Upper lobe of left lung (tissue), 6 donors: ENCODE results near the gene THBS1. TPM values are rescaled to one million over a fixed set of nuclear protein-coding genes. Genes with fewer than 3 reads are reported as not detected.
A peak's percentile ranks its signal among the peaks of the same experiment; 100 is the strongest.

ENCODE experiments used
- ATAC-seq, 2 donors: fragments of 200-7000 bp; cut with Tn5 transposase; one replicate each; pipeline ENCODE4 v1.9.1; 2022; ENCODE audit warnings: mild to moderate bottlenecking in 2 of 2, moderate library complexity in 2 of 2; ENCODE audit not compliant: low FRiP score in 2 of 2
- DNase-seq, 2 donors: peaks; one replicate each; pipeline ENCODE4 v3.0.0-alpha.2; 2019 to 2020
- H3K27ac ChIP-seq, 4 donors: fragments of 200-600 bp; sonication (generic); one replicate each; pipeline ENCODE4 v1.5.1; 2016 to 2019
- H3K27me3 ChIP-seq, 4 donors: fragments of 200-600 bp; sonication (generic); one replicate each; pipeline ENCODE4 v1.5.1; 2017 to 2019
- H3K36me3 ChIP-seq, 4 donors: fragments of 200-600 bp; sonication (generic); one replicate each; pipeline ENCODE4 v1.5.1; 2016 to 2019
- H3K4me1 ChIP-seq, 4 donors: fragments of 200-600 bp; sonication (generic); one replicate each; pipeline ENCODE4 v1.5.1; 2018 to 2019
- H3K4me3 ChIP-seq, 4 donors: fragments of 200-600 bp; sonication (generic); one replicate each; pipeline ENCODE4 v1.5.1; 2017 to 2019; ENCODE audit warnings: mild to moderate bottlenecking in 2 of 4, moderate library complexity in 1 of 4
- H3K9me3 ChIP-seq, 4 donors: fragments of 200-600 bp; sonication (generic); one replicate each; pipeline ENCODE4 v1.5.1; 2018 to 2019
- EP300 ChIP-seq, 4 donors: sonication (generic); formaldehyde crosslinking; IDR thresholded peaks; one replicate each; pipeline ENCODE4 v1.5.1; 2017; ENCODE audit warnings: antibody characterized with exemption in 4 of 4, control low read depth in 2 of 4
- POLR2A ChIP-seq, 4 donors: fragments of 450-650 bp; IDR thresholded peaks; one replicate each; pipeline ENCODE4 v1.5.1; 2016 to 2017; ENCODE audit warnings: antibody characterized with exemption in 4 of 4, mild to moderate bottlenecking in 2 of 4
- POLR2AphosphoS5 ChIP-seq, 2 donors: sonication (generic); formaldehyde crosslinking; IDR thresholded peaks; one replicate each; pipeline ENCODE4 v1.5.1; 2017; ENCODE audit warnings: antibody characterized with exemption in 2 of 2
- WGBS, 2 donors: methylation state at CpG; one replicate each; pipeline ENCODE4 v1.1.5; 2017 to 2018; 5-methylcytosine and 5-hydroxymethylcytosine counted together
- total RNA-seq, 6 donors: library from RNA; depleted of rRNA in 4 of 6; stranded (reverse); fragments of >200 nt in 4 of 6; gene quantifications; one replicate each; pipeline versions ENCODE4 v1.1.0 to v1.2.1, GENCODE V29; 2016 to 2021
- TF ChIP-seq, protein P1 (sequence below), 6 experiments: fragments of 450-650 bp in 4 of 6; fragments of 200-600 bp in 2 of 6; sonication (generic) in 2 of 6; IDR thresholded peaks; one replicate each; pipeline ENCODE4 v1.5.1; 2016 to 2019; ENCODE audit warnings: antibody characterized with exemption in 6 of 6
- donor health status: DM: no; HTN: no; CAD: no; lungs with moderate emphysema.
- donor health status: DM: no; HTN: yes; CAD: no; lungs with severe emphysema.

THBS1 gene
- total RNA-seq, result 100 to 1,000 TPM; 405 to 497 (median 457) TPM

DNA sequence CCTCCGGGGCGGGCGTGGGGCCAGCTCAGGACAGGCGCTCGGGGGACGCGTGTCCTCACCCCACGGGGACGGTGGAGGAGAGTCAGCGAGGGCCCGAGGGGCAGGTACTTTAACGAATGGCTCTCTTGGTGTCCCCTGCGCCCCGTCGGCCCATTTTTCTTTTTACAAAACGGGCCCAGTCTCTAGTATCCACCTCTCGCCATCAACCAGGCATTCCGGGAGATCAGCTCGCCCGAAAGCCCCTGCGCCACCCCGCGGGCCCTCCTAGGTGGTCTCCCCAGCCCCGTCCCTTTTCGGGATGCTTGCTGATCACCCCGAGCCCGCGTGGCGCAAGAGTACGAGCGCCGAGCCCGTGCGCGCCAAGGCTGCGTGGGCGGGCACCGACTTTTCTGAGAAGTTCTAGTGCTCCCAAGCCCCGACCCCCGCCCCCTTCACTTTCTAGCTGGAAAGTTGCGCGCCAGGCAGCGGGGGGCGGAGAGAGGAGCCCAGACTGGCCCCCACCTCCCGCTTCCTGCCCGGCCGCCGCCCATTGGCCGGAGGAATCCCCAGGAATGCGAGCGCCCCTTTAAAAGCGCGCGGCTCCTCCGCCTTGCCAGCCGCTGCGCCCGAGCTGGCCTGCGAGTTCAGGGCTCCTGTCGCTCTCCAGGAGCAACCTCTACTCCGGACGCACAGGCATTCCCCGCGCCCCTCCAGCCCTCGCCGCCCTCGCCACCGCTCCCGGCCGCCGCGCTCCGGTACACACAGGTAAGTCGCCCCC, at the start of gene THBS1:
THBS1 (plus strand) TSS at position 595 of the 757 bp plus-strand sequence. CDS start 779 bp downstream, outside the sequence.
- Histone ChIP-seq H3K9me3 (no peaks in the 10 kb centered on the region), H3K27me3 (no peaks in the 10 kb centered on the region), H3K4me1 (peaks cover 7 to 33% (median 28%) of the 10 kb centered on the region in 4 donors), H3K27ac (peak within 1 kb of the TSS; percentile 79 to 91 (median 88)), H3K36me3 (peaks cover 0 to 37% (median 10%) of the 10 kb centered on the region in 4 donors), H3K4me3 (peak within 1 kb of the TSS; percentile 27 to 61 (median 46))
- TF ChIP-seq POLR2AphosphoS5 (IDR thresholded peaks at IDR 0.05) (peak; percentile 95 to 99), EP300 (IDR thresholded peaks at IDR 0.05) (peak in 1 of 4 donors; percentile 13), POLR2A (IDR thresholded peaks at IDR 0.05) (peak; percentile 63 to 90 (median 80))
- TF ChIP-seq, protein P1, sequence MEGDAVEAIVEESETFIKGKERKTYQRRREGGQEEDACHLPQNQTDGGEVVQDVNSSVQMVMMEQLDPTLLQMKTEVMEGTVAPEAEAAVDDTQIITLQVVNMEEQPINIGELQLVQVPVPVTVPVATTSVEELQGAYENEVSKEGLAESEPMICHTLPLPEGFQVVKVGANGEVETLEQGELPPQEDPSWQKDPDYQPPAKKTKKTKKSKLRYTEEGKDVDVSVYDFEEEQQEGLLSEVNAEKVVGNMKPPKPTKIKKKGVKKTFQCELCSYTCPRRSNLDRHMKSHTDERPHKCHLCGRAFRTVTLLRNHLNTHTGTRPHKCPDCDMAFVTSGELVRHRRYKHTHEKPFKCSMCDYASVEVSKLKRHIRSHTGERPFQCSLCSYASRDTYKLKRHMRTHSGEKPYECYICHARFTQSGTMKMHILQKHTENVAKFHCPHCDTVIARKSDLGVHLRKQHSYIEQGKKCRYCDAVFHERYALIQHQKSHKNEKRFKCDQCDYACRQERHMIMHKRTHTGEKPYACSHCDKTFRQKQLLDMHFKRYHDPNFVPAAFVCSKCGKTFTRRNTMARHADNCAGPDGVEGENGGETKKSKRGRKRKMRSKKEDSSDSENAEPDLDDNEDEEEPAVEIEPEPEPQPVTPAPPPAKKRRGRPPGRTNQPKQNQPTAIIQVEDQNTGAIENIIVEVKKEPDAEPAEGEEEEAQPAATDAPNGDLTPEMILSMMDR (IDR thresholded peaks at IDR 0.05), result peak in 1 of 6 experiments; percentile 52
- 1% methylated on average over 13 to 33 of the region's 74 CpGs for WGBS, 2 donors
- peak; percentile 76 to 95 for DNase-seq
- peak; percentile 82 to 86 for ATAC-seq

DNA sequence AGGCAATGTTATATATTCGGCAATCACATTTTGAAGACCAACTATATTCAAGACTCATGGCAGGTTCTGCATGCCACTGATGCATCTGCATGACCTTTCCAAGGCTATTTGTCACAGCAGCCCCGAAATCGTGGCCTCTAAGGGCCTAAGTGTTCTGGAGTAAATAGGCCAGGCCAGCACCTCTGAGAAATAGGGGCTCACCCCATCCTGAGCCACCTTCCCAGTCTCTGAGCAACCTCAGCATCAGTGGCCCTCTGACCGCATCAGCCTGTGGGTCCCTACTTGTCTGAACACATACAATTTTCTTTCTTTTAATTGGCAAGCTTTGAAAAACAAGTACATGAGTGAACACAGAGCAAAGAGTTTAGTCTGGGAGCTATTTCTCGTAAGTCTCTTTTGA, 45.9 kb upstream of the THBS1 start:
- DNase-seq, result no peak
- 87 to 88% methylated on average over 5 of the region's 5 CpGs for WGBS, 2 donors
- TF ChIP-seq, protein P1 (IDR thresholded peaks at IDR 0.05), result no peak
- TF ChIP-seq POLR2A (IDR thresholded peaks at IDR 0.05) (no peak), POLR2AphosphoS5 (IDR thresholded peaks at IDR 0.05) (no peak), EP300 (IDR thresholded peaks at IDR 0.05) (no peak)
- no peak for ATAC-seq
- H3K9me3 ChIP-seq, result no peaks in the 10 kb centered on the region
- no peaks in the 10 kb centered on the region for H3K27me3 ChIP-seq
- no peak overlapping the region for H3K4me3 ChIP-seq
- peaks cover 0 to 3% (median 0%) of the 10 kb centered on the region in 4 donors for H3K4me1 ChIP-seq
- no peak overlapping the region for H3K27ac ChIP-seq
- H3K36me3 ChIP-seq, result no peaks in the 10 kb centered on the region

DNA sequence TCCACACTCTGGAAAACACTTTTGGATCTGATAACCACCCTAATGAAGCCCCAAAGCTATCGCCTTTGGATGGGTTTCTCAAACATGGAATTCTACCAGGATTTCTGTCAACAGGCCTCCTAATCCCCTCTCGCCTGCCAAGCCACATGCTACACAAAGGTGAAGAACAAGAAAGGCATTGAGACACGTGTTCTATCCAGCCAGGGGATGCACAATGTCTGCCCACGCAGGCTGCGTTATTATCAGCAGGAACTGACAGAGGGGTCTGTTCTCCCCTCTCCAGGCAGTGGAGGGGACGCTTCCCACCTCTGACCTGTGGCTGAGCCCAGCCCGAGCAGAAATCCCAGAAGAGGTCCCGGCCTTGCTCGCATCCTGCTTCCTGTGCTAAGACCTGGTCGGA, 45.4 kb upstream of the THBS1 start:
- H3K27ac ChIP-seq, result no peak overlapping the region
- peaks cover 0 to 3% (median 0%) of the 10 kb centered on the region in 4 donors for H3K4me1 ChIP-seq
- no peak for DNase-seq
- H3K9me3 ChIP-seq, result no peaks in the 10 kb centered on the region
- TF ChIP-seq EP300 (IDR thresholded peaks at IDR 0.05) (no peak), POLR2AphosphoS5 (IDR thresholded peaks at IDR 0.05) (no peak), POLR2A (IDR thresholded peaks at IDR 0.05) (no peak)
- TF ChIP-seq, protein P1 (IDR thresholded peaks at IDR 0.05), result no peak
- no peak for ATAC-seq
- H3K27me3 ChIP-seq, result no peaks in the 10 kb centered on the region
- H3K4me3 ChIP-seq, result no peak overlapping the region
- WGBS, 2 donors, result 82% methylated on average over 10 of the region's 10 CpGs
- H3K36me3 ChIP-seq, result no peaks in the 10 kb centered on the region

DNA sequence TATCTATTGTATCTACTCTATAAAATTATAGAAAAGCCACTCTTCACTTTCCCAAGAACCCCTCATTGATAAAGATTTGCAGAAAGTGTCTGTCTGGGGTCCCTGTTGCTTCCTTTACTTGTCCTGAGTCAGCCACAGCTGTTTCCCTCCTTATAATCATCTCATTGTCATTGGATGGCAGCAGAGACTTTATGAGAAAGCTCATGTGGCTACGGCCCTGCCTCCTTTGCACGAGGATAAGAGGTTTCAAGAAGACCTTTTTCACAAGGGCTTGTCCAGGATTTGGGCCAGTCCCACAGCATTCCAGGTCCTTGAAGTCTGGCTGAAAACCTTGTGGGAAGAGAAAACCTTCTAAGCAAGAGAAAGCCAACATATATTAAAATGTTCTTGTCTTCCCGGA, 41.9 kb upstream of the THBS1 start:
- 87 to 92% methylated on average over 3 of the region's 3 CpGs for WGBS, 2 donors
- H3K36me3 ChIP-seq, result no peaks in the 10 kb centered on the region
- ATAC-seq (no peak), DNase-seq (no peak)
- no peaks in the 10 kb centered on the region for H3K4me1 ChIP-seq
- TF ChIP-seq, protein P1 (IDR thresholded peaks at IDR 0.05), result no peak
- TF ChIP-seq POLR2AphosphoS5 (IDR thresholded peaks at IDR 0.05) (no peak), EP300 (IDR thresholded peaks at IDR 0.05) (no peak), POLR2A (IDR thresholded peaks at IDR 0.05) (no peak)
- H3K27me3 ChIP-seq, result no peaks in the 10 kb centered on the region
- H3K27ac ChIP-seq, result no peak overlapping the region
- no peaks in the 10 kb centered on the region for H3K9me3 ChIP-seq
- no peak overlapping the region for H3K4me3 ChIP-seq
